Thoracic aorta (tissue), 2 donors: Measurements from ENCODE around the gene FAM131A. TPM values are rescaled to one million over a fixed set of nuclear protein-coding genes. Genes with fewer than 3 reads are reported as not detected.

Source experiments
- ATAC-seq: fragments of 150-250 bp; one replicate; pipeline ENCODE4 v1.8.0; 2017; ENCODE audit warnings: low read depth; ENCODE audit not compliant: insufficient number of reproducible peaks, low FRiP score
- DNase-seq: peaks from one replicate; pipeline ENCODE4 v3.0.0-alpha.2; 2020; ENCODE audit warnings: low spot score
- H3K27ac ChIP-seq, 2 donors: fragments of 200-600 bp; sonication (generic); 1 replicate in 1 of 2; 2 replicates in 1 of 2; pipeline ENCODE4 v1.5.1; 2016; ENCODE audit warnings: mild to moderate bottlenecking in 2 of 2, moderate library complexity in 2 of 2
- H3K27me3 ChIP-seq: fragments of 200-600 bp; sonication (generic); replicated peaks from 2 replicates; pipeline ENCODE4 v1.6.0; 2016; ENCODE audit warnings: mild to moderate bottlenecking; ENCODE audit not compliant: insufficient read depth
- H3K36me3 ChIP-seq: fragments of 200-600 bp; sonication (generic); one replicate; pipeline ENCODE4 v1.5.1; 2016
- H3K4me1 ChIP-seq, 2 donors: fragments of 200-600 bp; sonication (generic); 1 replicate in 1 of 2; 2 replicates in 1 of 2; pipeline versions ENCODE4 v1.5.1 to v1.6.0; 2016; ENCODE audit warnings: low read depth in 2 of 2, mild to moderate bottlenecking in 1 of 2; ENCODE audit not compliant: control insufficient read depth in 1 of 2
- H3K4me3 ChIP-seq: fragments of 200-600 bp; sonication (generic); 2 replicates; pipeline ENCODE4 v1.5.1; 2016; ENCODE audit warnings: mild to moderate bottlenecking
- H3K9me3 ChIP-seq: fragments of 200-600 bp; sonication (generic); 2 replicates; pipeline ENCODE4 v1.5.1; 2016
- total RNA-seq, 2 donors: library from RNA; depleted of rRNA; stranded (reverse); fragments of >200 nt; gene quantifications; one replicate each; pipeline versions ENCODE4 v1.1.0 to v1.2.3, GENCODE V29; 2016
- TF ChIP-seq, protein P1 (sequence below): fragments of 200-600 bp; sonication (generic); IDR thresholded peaks from one replicate; pipeline ENCODE4 v1.5.1; 2019; ENCODE audit warnings: antibody characterized with exemption

FAM131A gene
- total RNA-seq, 2 donors from 2014 or later, result 55.4 to 91.8 TPM

DNA sequence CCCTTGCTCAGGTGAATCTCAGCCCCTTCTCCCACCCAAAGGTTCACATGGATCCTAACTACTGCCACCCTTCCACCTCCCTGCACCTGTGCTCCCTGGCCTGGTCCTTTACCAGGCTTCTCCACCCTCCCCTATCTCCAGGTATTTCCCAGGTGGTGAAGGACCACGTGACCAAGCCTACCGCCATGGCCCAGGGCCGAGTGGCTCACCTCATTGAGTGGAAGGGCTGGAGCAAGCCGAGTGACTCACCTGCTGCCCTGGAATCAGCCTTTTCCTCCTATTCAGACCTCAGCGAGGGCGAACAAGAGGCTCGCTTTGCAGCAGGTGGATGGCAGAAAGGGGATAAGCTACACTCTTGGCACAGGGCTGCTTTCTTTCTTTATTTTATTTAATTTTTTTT, 4.5 kb downstream of the FAM131A start:
- ATAC-seq (no peak), DNase-seq (no peak)
- Histone ChIP-seq H3K4me3 (no peak overlapping the region), H3K27ac (no peak overlapping the region), H3K27me3 (no peaks in the 10 kb centered on the region), H3K4me1 (peaks cover 16 to 28% of the 10 kb centered on the region in 2 donors), H3K36me3 (peaks cover 31% of the 10 kb centered on the region), H3K9me3 (no peaks in the 10 kb centered on the region)
- TF ChIP-seq, protein P1, sequence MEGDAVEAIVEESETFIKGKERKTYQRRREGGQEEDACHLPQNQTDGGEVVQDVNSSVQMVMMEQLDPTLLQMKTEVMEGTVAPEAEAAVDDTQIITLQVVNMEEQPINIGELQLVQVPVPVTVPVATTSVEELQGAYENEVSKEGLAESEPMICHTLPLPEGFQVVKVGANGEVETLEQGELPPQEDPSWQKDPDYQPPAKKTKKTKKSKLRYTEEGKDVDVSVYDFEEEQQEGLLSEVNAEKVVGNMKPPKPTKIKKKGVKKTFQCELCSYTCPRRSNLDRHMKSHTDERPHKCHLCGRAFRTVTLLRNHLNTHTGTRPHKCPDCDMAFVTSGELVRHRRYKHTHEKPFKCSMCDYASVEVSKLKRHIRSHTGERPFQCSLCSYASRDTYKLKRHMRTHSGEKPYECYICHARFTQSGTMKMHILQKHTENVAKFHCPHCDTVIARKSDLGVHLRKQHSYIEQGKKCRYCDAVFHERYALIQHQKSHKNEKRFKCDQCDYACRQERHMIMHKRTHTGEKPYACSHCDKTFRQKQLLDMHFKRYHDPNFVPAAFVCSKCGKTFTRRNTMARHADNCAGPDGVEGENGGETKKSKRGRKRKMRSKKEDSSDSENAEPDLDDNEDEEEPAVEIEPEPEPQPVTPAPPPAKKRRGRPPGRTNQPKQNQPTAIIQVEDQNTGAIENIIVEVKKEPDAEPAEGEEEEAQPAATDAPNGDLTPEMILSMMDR, result no peak

DNA sequence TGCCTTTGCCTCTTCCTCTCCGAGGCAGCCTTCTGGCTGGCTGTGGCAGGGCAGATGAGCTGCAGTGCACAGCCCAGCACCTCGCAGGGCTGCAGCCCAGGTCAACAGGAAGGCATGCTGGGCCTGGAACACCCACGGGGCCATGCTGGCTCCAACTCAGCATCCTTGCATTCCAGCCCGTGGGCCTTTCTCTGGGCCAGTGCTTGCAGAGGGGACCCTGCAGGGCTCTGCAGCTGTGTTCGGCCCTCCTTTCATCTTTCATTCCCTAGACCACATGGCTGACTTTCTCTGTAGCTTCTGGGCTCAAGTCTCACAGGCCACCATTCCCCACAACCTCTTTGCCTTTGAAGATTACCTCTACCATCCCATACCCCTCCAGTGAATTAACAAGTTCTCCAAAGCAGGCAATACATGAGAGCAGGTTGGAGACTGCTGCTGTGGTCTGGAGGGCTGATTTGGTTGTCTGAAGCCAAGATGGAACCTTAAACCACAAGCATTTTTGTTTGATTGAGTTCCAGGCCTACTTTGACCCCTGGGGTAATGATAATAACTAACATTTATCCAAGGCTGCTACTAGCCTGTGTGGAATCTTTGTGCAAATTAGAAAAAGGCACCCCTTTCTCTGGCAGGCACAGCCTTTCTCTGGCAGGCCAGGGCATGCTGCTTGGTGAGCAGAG, 5.9 kb downstream of the FAM131A start:
- DNase-seq (no peak), ATAC-seq (no peak)
- TF ChIP-seq, protein P1, result no peak
- H3K9me3 ChIP-seq, result no peaks in the 10 kb centered on the region
- H3K36me3 ChIP-seq, result peaks cover 31% of the 10 kb centered on the region
- no peak overlapping the region for H3K4me3 ChIP-seq
- H3K4me1 ChIP-seq, result peaks cover 5 to 16% of the 10 kb centered on the region in 2 donors
- H3K27me3 ChIP-seq, result no peaks in the 10 kb centered on the region
- H3K27ac ChIP-seq, result no peak overlapping the region

DNA sequence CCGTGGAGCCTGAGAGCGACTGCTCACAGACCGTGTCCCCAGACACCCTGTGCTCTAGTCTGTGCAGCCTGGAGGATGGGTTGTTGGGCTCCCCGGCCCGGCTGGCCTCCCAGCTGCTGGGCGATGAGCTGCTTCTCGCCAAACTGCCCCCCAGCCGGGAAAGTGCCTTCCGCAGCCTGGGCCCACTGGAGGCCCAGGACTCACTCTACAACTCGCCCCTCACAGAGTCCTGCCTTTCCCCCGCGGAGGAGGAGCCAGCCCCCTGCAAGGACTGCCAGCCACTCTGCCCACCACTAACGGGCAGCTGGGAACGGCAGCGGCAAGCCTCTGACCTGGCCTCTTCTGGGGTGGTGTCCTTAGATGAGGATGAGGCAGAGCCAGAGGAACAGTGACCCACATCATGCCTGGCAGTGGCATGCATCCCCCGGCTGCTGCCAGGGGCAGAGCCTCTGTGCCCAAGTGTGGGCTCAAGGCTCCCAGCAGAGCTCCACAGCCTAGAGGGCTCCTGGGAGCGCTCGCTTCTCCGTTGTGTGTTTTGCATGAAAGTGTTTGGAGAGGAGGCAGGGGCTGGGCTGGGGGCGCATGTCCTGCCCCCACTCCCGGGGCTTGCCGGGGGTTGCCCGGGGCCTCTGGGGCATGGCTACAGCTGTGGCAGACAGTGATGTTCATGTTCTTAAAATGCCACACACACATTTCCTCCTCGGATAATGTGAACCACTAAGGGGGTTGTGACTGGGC, 7.3 kb downstream of the FAM131A start:
- Histone ChIP-seq H3K4me1 (peaks cover 0 to 5% of the 10 kb centered on the region in 2 donors), H3K27ac (no peak overlapping the region), H3K4me3 (no peak overlapping the region), H3K9me3 (no peaks in the 10 kb centered on the region), H3K27me3 (no peaks in the 10 kb centered on the region), H3K36me3 (peaks cover 31% of the 10 kb centered on the region)
- ATAC-seq (no peak), DNase-seq (no peak)
- TF ChIP-seq, protein P1, result no peak

DNA sequence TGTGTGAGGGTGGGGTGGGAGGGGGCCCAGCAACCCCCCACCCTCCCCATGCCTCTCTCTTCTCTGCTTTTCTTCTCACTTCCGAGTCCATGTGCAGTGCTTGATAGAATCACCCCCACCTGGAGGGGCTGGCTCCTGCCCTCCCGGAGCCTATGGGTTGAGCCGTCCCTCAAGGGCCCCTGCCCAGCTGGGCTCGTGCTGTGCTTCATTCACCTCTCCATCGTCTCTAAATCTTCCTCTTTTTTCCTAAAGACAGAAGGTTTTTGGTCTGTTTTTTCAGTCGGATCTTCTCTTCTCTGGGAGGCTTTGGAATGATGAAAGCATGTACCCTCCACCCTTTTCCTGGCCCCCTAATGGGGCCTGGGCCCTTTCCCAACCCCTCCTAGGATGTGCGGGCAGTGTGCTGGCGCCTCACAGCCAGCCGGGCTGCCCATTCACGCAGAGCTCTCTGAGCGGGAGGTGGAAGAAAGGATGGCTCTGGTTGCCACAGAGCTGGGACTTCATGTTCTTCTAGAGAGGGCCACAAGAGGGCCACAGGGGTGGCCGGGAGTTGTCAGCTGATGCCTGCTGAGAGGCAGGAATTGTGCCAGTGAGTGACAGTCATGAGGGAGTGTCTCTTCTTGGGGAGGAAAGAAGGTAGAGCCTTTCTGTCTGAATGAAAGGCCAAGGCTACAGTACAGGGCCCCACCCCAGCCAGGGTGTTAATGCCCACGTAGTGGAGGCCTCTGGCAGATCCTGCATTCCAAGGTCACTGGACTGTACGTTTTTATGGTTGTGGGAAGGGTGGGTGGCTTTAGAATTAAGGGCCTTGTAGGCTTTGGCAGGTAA, 8.1 kb downstream of the FAM131A start:
- ATAC-seq (no peak), DNase-seq (no peak)
- Histone ChIP-seq H3K4me1 (no peaks in the 10 kb centered on the region), H3K4me3 (no peak overlapping the region), H3K36me3 (peaks cover 31% of the 10 kb centered on the region), H3K9me3 (no peaks in the 10 kb centered on the region), H3K27me3 (no peaks in the 10 kb centered on the region), H3K27ac (no peak overlapping the region)
- TF ChIP-seq, protein P1, result no peak
